Lung (tissue), 12 donors: Measurements from ENCODE around the gene INPP4B. TPM values are rescaled to one million over a fixed set of nuclear protein-coding genes. Genes with fewer than 3 reads are reported as not detected.

ENCODE experiments used
- ATAC-seq: fragments of 200-7000 bp; cut with Tn5 transposase; one replicate; pipeline ENCODE4 v1.9.1; 2020; ENCODE audit warnings: moderate number of reproducible peaks; ENCODE audit not compliant: insufficient read depth, low FRiP score
- DNase-seq, 3 donors: peaks; one replicate each; pipeline ENCODE4 v3.0.0-alpha.2; 2013 to 2017
- H3K27ac ChIP-seq, 2 donors: one replicate each; pipeline ENCODE4 v1.5.1; 2013; ENCODE audit warnings: mild to moderate bottlenecking in 2 of 2, moderate library complexity in 2 of 2, control low read depth in 1 of 2, inconsistent platforms in 1 of 2, low read depth in 1 of 2, low read length in 1 of 2
- H3K27me3 ChIP-seq, 3 donors: one replicate each; pipeline ENCODE4 v1.5.1; 2013; ENCODE audit warnings: low read length in 2 of 3; ENCODE audit not compliant: control insufficient read depth in 3 of 3, insufficient read depth in 3 of 3
- H3K36me3 ChIP-seq, 4 donors: one replicate each; pipeline ENCODE4 v1.5.1; 2013; ENCODE audit warnings: low read length in 4 of 4, mild to moderate bottlenecking in 1 of 4, moderate library complexity in 1 of 4; ENCODE audit not compliant: control insufficient read depth in 4 of 4, insufficient read depth in 4 of 4
- H3K4me1 ChIP-seq, 5 donors: one replicate each; pipeline ENCODE4 v1.5.1; 2013; ENCODE audit warnings: low read length in 5 of 5, mild to moderate bottlenecking in 2 of 5, moderate library complexity in 1 of 5; ENCODE audit not compliant: control insufficient read depth in 5 of 5, insufficient read depth in 5 of 5
- H3K4me3 ChIP-seq: one replicate; pipeline ENCODE4 v1.5.1; 2013; ENCODE audit warnings: mild to moderate bottlenecking, control low read depth, moderate library complexity
- H3K9ac ChIP-seq, 2 donors: one replicate each; pipeline ENCODE4 v1.5.1; 2013; ENCODE audit warnings: low read length in 2 of 2, control low read depth in 1 of 2; ENCODE audit not compliant: insufficient read depth in 1 of 2
- H3K9me3 ChIP-seq, 4 donors: one replicate each; pipeline ENCODE4 v1.5.1; 2013; ENCODE audit warnings: low read length in 3 of 4, mild to moderate bottlenecking in 1 of 4, moderate library complexity in 1 of 4; ENCODE audit not compliant: control insufficient read depth in 4 of 4, insufficient read depth in 3 of 4
- CTCF ChIP-seq: IDR thresholded peaks from 2 replicates; pipeline ENCODE4 v1.5.1; 2012; ENCODE audit warnings: mild to moderate bottlenecking; ENCODE audit errors: control extremely low read depth, extremely low read depth
- WGBS, 2 donors: extraction: QIAGEN DNeasy Blood & Tissue Kit; methylation state at CpG; one replicate each; pipeline ENCODE4 v1.1.7; 2013; 5-methylcytosine and 5-hydroxymethylcytosine counted together
- polyA plus RNA-seq, 2 donors: library from polyadenylated mRNA; stranded (reverse); fragments of 200-250 nt; gene quantifications; one replicate each; pipeline ENCODE4 v1.2.1, GENCODE V29; 2013
- total RNA-seq, 2 donors: library from RNA; depleted of rRNA in 1 of 2; stranded (reverse); fragments of >200 nt in 1 of 2; gene quantifications; one replicate each; pipeline ENCODE4 v1.2.1, GENCODE V29; 2014 to 2021
- donor health status: control.
- donor health status: control.
- donor health status: Bipolar disorder and iron deficiency.
- donor health status: healthy.
- donor health status: DM: yes; HTN: yes; CAD: no.

Gene INPP4B
- total and polyA plus RNA-seq, 4 donors = 2.4 to 32.6 (median 5.6) TPM

DNA sequence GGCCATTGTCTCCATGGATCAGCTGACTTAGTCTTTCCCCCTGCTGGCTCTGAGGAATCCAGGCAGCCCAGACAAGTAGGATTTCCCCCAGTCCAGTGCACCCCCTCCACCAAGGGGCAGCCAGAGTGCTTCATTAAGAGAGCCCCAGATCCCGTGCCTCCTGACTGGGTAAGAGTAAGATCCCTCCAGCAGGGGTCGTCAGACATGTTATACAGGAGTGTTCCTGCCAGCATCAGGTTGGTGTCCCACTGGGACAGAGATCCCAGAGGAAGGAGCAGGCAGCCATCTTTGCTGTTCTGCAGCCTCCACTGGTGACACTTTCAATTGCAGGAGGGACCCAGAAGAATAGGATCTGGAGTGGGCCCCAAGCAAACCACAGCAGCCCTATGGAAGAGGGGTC lies 29.0 kb upstream of the INPP4B start:
- DNase-seq (no peak), ATAC-seq (no peak)
- TF ChIP-seq CTCF = no peak
- no peak overlapping the region for H3K4me3 ChIP-seq
- H3K9me3 ChIP-seq = no peaks in the 10 kb centered on the region
- WGBS, 2 donors = 77 to 87% methylated on average over 2 of the region's 2 CpGs
- no peak overlapping the region for H3K9ac ChIP-seq
- H3K36me3 ChIP-seq = no peaks in the 10 kb centered on the region
- no peak overlapping the region for H3K27ac ChIP-seq
- no peaks in the 10 kb centered on the region for H3K27me3 ChIP-seq
- no peaks in the 10 kb centered on the region for H3K4me1 ChIP-seq

DNA sequence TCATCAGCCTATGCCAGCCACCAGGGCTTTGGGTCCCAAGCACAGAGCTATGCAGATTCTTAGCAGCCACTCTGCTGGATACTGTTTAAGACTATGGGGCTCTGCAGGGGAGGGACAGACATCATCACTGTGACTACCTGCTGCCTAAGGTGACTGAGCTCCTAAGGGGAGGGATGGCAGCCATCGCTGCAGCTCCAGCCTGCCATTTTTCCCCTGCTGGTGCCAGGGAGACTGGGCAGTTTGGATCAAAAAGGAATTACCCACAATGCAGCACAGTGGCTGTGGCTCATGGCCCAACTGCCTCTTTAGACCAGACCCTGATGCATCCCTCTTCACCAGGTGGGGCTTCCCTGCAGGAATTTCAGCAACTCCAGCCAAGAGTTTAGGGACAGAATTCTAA lies 28.6 kb upstream of the INPP4B start:
- Histone ChIP-seq H3K9me3 (no peaks in the 10 kb centered on the region), H3K4me3 (no peak overlapping the region), H3K36me3 (no peaks in the 10 kb centered on the region), H3K27ac (no peak overlapping the region), H3K27me3 (no peaks in the 10 kb centered on the region), H3K4me1 (no peaks in the 10 kb centered on the region), H3K9ac (no peak overlapping the region)
- TF ChIP-seq CTCF = no peak
- DNase-seq = no peak
- WGBS, 2 donors = 91 to 94% methylated on average over 1 of the region's 1 CpG
- no peak for ATAC-seq

- Histone ChIP-seq H3K9me3 (no peaks in the 10 kb centered on the region), H3K4me3 (no peak overlapping the region), H3K27ac (no peak overlapping the region), H3K36me3 (no peaks in the 10 kb centered on the region), H3K9ac (no peak overlapping the region), H3K4me1 (no peaks in the 10 kb centered on the region), H3K27me3 (no peaks in the 10 kb centered on the region)
- DNase-seq = no peak
- ATAC-seq = no peak
- TF ChIP-seq CTCF = no peak
- 93 to 94% methylated on average over 5 of the region's 5 CpGs for WGBS, 2 donors
These were observed 20.6 kb upstream of the INPP4B start for GRCh38 chr4:142866685-142867084.

GRCh38 chr4:142861351-142861750 lies 15.2 kb upstream of the INPP4B start:
- H3K27ac ChIP-seq = no peak overlapping the region
- H3K9me3 ChIP-seq = no peaks in the 10 kb centered on the region
- no peak overlapping the region for H3K9ac ChIP-seq
- DNase-seq (no peak), ATAC-seq (no peak)
- 92 to 94% methylated on average over 1 of the region's 1 CpG for WGBS, 2 donors
- no peaks in the 10 kb centered on the region for H3K4me1 ChIP-seq
- no peak overlapping the region for H3K4me3 ChIP-seq
- no peak for TF ChIP-seq CTCF
- H3K36me3 ChIP-seq = no peaks in the 10 kb centered on the region
- H3K27me3 ChIP-seq = peaks cover 0 to 3% (median 0%) of the 10 kb centered on the region in 3 donors
